H1 (cell line): ENCODE results near the gene THAP4.
"Not testable (repeated sequence)": the region's sequence is repeated elsewhere in the genome, so short reads cannot be mapped to it uniquely, and the experiment has no call there.

ENCODE experiments used
- CBX5 ChIP-seq: fragments of 300-800, 300-1000 bp; sonication (generic); IDR thresholded peaks from 2 replicates; pipeline ENCODE4 v1.7.1; 2016; ENCODE audit warnings: antibody characterized with exemption, low read length, low read depth
- CHD2 ChIP-seq: IDR thresholded peaks from 2 replicates; pipeline ENCODE4 v1.6.1; 2012; ENCODE audit warnings: low read length, improper control_type of control experiment
- EP300 ChIP-seq, 2 experiments: IDR thresholded peaks; 1 replicate in 1 of 2; 2 replicates in 1 of 2; pipeline ENCODE4 v1.6.1; 2011 to 2012; ENCODE audit warnings: low read depth in 2 of 2, low read length in 2 of 2, mild to moderate bottlenecking in 2 of 2, borderline replicate concordance in 1 of 2, inconsistent platforms in 1 of 2, moderate library complexity in 1 of 2
- KDM1A ChIP-seq: fragments of 200-600, 300-600 bp; sonication (generic); IDR thresholded peaks from 2 replicates; pipeline ENCODE4 v1.7.1; 2016; ENCODE audit warnings: mild to moderate bottlenecking, low read length, borderline replicate concordance
- MAFK ChIP-seq: IDR thresholded peaks from 2 replicates; pipeline ENCODE4 v1.6.1; 2012; ENCODE audit warnings: low read depth, mild to moderate bottlenecking, improper control_type of control experiment, low read length
- POLR2A ChIP-seq, 2 experiments: IDR thresholded peaks; 1 replicate in 1 of 2; 2 replicates in 1 of 2; pipeline ENCODE4 v1.6.1; 2011; ENCODE audit warnings: low read depth in 2 of 2, low read length in 2 of 2, mild to moderate bottlenecking in 2 of 2; ENCODE audit errors: control extremely low read depth in 1 of 2
- POLR2AphosphoS5 ChIP-seq: IDR thresholded peaks from 2 replicates; pipeline ENCODE4 v1.6.1; 2011; ENCODE audit warnings: low read depth, low read length
- SP1 ChIP-seq: IDR thresholded peaks from 2 replicates; pipeline ENCODE4 v1.6.1; 2011; ENCODE audit warnings: low read depth, low read length
- SP4 ChIP-seq: IDR thresholded peaks from 2 replicates; pipeline ENCODE4 v1.6.1; 2012; ENCODE audit warnings: low read length, inconsistent platforms
- TBP ChIP-seq: IDR thresholded peaks from 2 replicates; pipeline ENCODE4 v1.6.1; 2011; ENCODE audit warnings: low read depth, low read length, improper control_type of control experiment
- TEAD4 ChIP-seq: IDR thresholded peaks from 2 replicates; pipeline ENCODE4 v1.6.1; 2012; ENCODE audit warnings: low read depth, low read length, inconsistent platforms, mixed read lengths
- TF ChIP-seq, protein P1 (sequence below): IDR thresholded peaks from 2 replicates; pipeline ENCODE4 v1.6.1; 2011; ENCODE audit warnings: low read length, improper control_type of control experiment
- TF ChIP-seq, protein P2 (sequence below), 3 experiments: IDR thresholded peaks; 1 replicate in 2 of 3; 2 replicates in 1 of 3; pipeline versions ENCODE4 v1.5.1 to v1.6.1; 2011; ENCODE audit warnings: low read length in 3 of 3, mild to moderate bottlenecking in 3 of 3, inconsistent platforms in 2 of 3, low read depth in 1 of 3, moderate library complexity in 1 of 3; ENCODE audit not compliant: insufficient read depth in 1 of 3; ENCODE audit errors: control extremely low read depth in 1 of 3
- TF ChIP-seq, protein P3 (sequence below): IDR thresholded peaks from 2 replicates; pipeline ENCODE4 v1.6.1; 2012; ENCODE audit warnings: inconsistent platforms

DNA sequence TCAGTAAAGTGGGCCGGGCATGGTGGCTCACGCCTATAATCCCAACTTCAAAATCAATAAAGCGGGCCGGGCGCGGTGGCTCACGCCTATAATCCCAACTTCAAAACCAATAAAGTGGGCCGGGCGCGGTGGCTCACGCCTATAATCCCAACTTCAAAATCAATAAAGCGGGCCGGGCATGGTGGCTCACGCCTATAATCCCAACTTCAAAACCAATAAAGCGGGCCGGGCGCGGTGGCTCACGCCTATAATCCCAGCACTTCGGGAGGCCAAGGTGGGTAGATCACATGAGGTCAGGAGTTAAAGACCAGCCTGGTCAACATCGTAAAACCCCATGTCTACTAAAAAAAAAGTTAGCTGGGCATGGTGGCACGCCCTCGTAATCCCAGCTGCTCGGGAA, 25.8 kb upstream of the THAP4 start:
- TF ChIP-seq POLR2A (IDR thresholded peaks at IDR 0.05; ENCODE audit: control extremely low read depth in 1 of 2, low read depth in 2 of 2, low read length in 2 of 2); EP300 (IDR thresholded peaks at IDR 0.05; ENCODE audit: borderline replicate concordance in 1 of 2, low read depth in 2 of 2, low read length in 2 of 2); TEAD4; SP4; CBX5; MAFK; SP1; TBP; CHD2; KDM1A; POLR2AphosphoS5: not testable (repeated sequence)
- TF ChIP-seq, protein P1, sequence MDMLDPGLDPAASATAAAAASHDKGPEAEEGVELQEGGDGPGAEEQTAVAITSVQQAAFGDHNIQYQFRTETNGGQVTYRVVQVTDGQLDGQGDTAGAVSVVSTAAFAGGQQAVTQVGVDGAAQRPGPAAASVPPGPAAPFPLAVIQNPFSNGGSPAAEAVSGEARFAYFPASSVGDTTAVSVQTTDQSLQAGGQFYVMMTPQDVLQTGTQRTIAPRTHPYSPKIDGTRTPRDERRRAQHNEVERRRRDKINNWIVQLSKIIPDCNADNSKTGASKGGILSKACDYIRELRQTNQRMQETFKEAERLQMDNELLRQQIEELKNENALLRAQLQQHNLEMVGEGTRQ: not testable (repeated sequence)
- TF ChIP-seq, protein P2, sequence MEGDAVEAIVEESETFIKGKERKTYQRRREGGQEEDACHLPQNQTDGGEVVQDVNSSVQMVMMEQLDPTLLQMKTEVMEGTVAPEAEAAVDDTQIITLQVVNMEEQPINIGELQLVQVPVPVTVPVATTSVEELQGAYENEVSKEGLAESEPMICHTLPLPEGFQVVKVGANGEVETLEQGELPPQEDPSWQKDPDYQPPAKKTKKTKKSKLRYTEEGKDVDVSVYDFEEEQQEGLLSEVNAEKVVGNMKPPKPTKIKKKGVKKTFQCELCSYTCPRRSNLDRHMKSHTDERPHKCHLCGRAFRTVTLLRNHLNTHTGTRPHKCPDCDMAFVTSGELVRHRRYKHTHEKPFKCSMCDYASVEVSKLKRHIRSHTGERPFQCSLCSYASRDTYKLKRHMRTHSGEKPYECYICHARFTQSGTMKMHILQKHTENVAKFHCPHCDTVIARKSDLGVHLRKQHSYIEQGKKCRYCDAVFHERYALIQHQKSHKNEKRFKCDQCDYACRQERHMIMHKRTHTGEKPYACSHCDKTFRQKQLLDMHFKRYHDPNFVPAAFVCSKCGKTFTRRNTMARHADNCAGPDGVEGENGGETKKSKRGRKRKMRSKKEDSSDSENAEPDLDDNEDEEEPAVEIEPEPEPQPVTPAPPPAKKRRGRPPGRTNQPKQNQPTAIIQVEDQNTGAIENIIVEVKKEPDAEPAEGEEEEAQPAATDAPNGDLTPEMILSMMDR (IDR thresholded peaks at IDR 0.05; ENCODE audit: control extremely low read depth in 1 of 3, insufficient read depth in 1 of 3, low read depth in 1 of 3, low read length in 3 of 3): not testable (repeated sequence)
- TF ChIP-seq, protein P3, sequence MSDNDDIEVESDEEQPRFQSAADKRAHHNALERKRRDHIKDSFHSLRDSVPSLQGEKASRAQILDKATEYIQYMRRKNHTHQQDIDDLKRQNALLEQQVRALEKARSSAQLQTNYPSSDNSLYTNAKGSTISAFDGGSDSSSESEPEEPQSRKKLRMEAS: not testable (repeated sequence)
